SK-N-SH (cell line): ENCODE measurements around the gene PIEZO2. TPM values are rescaled to one million over a fixed set of nuclear protein-coding genes. Genes with fewer than 3 reads are reported as not detected.

Experiments used
- CTCF ChIA-PET: fragments of 300-600, 350-600 bp; formaldehyde crosslinking; extraction: SDS; loops from one replicate; lab custom pipeline; 2021; lab: Yijun Ruan, JAX
- POLR2A ChIA-PET: fragments of 350-600 bp; sonication (Branson Sonifier 250); formaldehyde crosslinking; extraction: SDS; loops from one replicate; lab custom pipeline; 2020; ENCODE audit warnings: antibody characterized with exemption, inconsistent platforms; lab: Yijun Ruan, JAX
- DNase-seq: peaks from one replicate; pipeline ENCODE4 v3.0.0; 2012
- H2AFZ ChIP-seq: fragments of 200-600 bp; sonication (generic); 2 replicates; pipeline ENCODE4 v1.8.1; 2016; ENCODE audit warnings: antibody characterized with exemption, mild to moderate bottlenecking, low read depth
- H3F3A ChIP-seq: fragments of 200-600 bp; sonication (generic); replicated peaks from 2 replicates; pipeline ENCODE3; 2016; ENCODE audit warnings: antibody characterized with exemption, mild to moderate bottlenecking; ENCODE audit not compliant: insufficient read depth
- H3K27ac ChIP-seq, 2 experiments: fragments of 200-500 bp in 1 of 2; fragments of 200-600 bp in 1 of 2; sonication (Bioruptor generic) in 1 of 2; sonication (generic), shearing (Covaris generic) in 1 of 2; 2 replicates each; pipeline versions ENCODE4 v1.5.1 to v1.6.1; 2014 to 2016; ENCODE audit warnings: low read depth in 2 of 2, inconsistent platforms in 1 of 2, low read length in 1 of 2, mild to moderate bottlenecking in 1 of 2, mixed read lengths in 1 of 2
- H3K27me3 ChIP-seq: fragments of 200-600 bp; sonication (generic), shearing (Covaris generic); 2 replicates; pipeline ENCODE4 v1.6.1; 2016; ENCODE audit warnings: mixed run types; ENCODE audit not compliant: insufficient read depth
- H3K36me3 ChIP-seq, 2 experiments: fragments of 200-500 bp in 1 of 2; fragments of 200-600 bp in 1 of 2; sonication (Bioruptor generic) in 1 of 2; sonication (generic) in 1 of 2; replicated peaks in 1 of 2; 2 replicates each; pipeline versions ENCODE3 to v1.5.1; 2014 to 2016; ENCODE audit warnings: low read length in 1 of 2, mild to moderate bottlenecking in 1 of 2; ENCODE audit not compliant: insufficient read depth in 2 of 2, control insufficient read depth in 1 of 2
- H3K4me1 ChIP-seq, 2 experiments: fragments of 200-500 bp in 1 of 2; fragments of 200-600 bp in 1 of 2; sonication (Bioruptor generic) in 1 of 2; sonication (generic), shearing (Covaris generic) in 1 of 2; 2 replicates each; pipeline versions ENCODE4 v1.5.1 to v1.6.1; 2014 to 2016; ENCODE audit warnings: low read depth in 1 of 2, low read length in 1 of 2, mixed run types in 1 of 2; ENCODE audit not compliant: insufficient read depth in 2 of 2, control insufficient read depth in 1 of 2
- H3K4me2 ChIP-seq: fragments of 200-600 bp; sonication (generic), shearing (Covaris generic); 2 replicates; pipeline ENCODE4 v1.6.1; 2017; ENCODE audit warnings: mixed run types
- H3K4me3 ChIP-seq, 2 experiments: fragments of 200-500 bp in 1 of 2; fragments of 200-600 bp in 1 of 2; sonication (Bioruptor generic) in 1 of 2; sonication (generic), shearing (Covaris generic) in 1 of 2; 2 replicates each; pipeline versions ENCODE4 v1.5.1 to v1.8.1; 2014 to 2016; ENCODE audit warnings: low read depth in 2 of 2, inconsistent platforms in 1 of 2, low read length in 1 of 2, mild to moderate bottlenecking in 1 of 2, mixed read lengths in 1 of 2, moderate library complexity in 1 of 2
- H3K79me2 ChIP-seq: fragments of 200-600 bp; sonication (generic); 2 replicates; pipeline ENCODE4 v1.8.1; 2017; ENCODE audit warnings: mild to moderate bottlenecking; ENCODE audit not compliant: insufficient read depth
- H3K9ac ChIP-seq: fragments of 200-600 bp; sonication (generic); 2 replicates; pipeline ENCODE4 v1.6.1; 2017; ENCODE audit warnings: mixed run types
- H3K9me2 ChIP-seq: fragments of 200-600 bp; sonication (generic); 2 replicates; pipeline ENCODE4 v1.6.1; 2017; ENCODE audit warnings: mixed run types
- H3K9me3 ChIP-seq: fragments of 200-600 bp; sonication (generic); 2 replicates; pipeline ENCODE4 v1.6.1; 2017; ENCODE audit warnings: mixed run types, mild to moderate bottlenecking, moderate library complexity
- H4K20me1 ChIP-seq: fragments of 200-600 bp; sonication (generic); 2 replicates; pipeline ENCODE4 v1.6.1; 2017; ENCODE audit warnings: mild to moderate bottlenecking, mixed run types; ENCODE audit not compliant: insufficient read depth
- CHD2 ChIP-seq: fragments of 150-350 bp; IDR thresholded peaks from 2 replicates; pipeline ENCODE4 v1.6.1; 2018; ENCODE audit warnings: low read length; ENCODE audit not compliant: partially characterized antibody
- CTCF ChIP-seq: fragments of 200-600 bp; sonication (generic); IDR thresholded peaks from 2 replicates; pipeline ENCODE4 v1.6.1; 2017; ENCODE audit warnings: antibody characterized with exemption, mild to moderate bottlenecking, moderate library complexity
- FOXJ3 ChIP-seq: sonication (generic); formaldehyde crosslinking; IDR thresholded peaks from 2 replicates; pipeline ENCODE4 v1.5.1; 2020; ENCODE audit warnings: mild to moderate bottlenecking, missing genetic modification reagents
- MXI1 ChIP-seq: IDR thresholded peaks from 2 replicates; pipeline ENCODE4 v1.6.1; 2012; ENCODE audit warnings: mild to moderate bottlenecking, low read depth, low read length, improper control_type of control experiment
- NFIC ChIP-seq: IDR thresholded peaks from 2 replicates; pipeline ENCODE4 v1.4.0; 2012; ENCODE audit warnings: borderline replicate concordance
- NRF1 ChIP-seq: IDR thresholded peaks from 2 replicates; pipeline ENCODE4 v1.6.1; 2012; ENCODE audit warnings: low read depth, mild to moderate bottlenecking, low read length
- RCOR1 ChIP-seq: fragments of 150-350 bp; IDR thresholded peaks from 2 replicates; pipeline ENCODE4 v1.6.1; 2017; ENCODE audit warnings: antibody characterized with exemption, low read length
- REST ChIP-seq: IDR thresholded peaks from 2 replicates; pipeline ENCODE4 v1.6.1; 2012; ENCODE audit warnings: mild to moderate bottlenecking, low read depth, low read length, moderate library complexity
- RFX5 ChIP-seq: IDR thresholded peaks from 2 replicates; pipeline ENCODE4 v1.6.1; 2012; ENCODE audit warnings: mild to moderate bottlenecking, improper control_type of control experiment, low read length
- RXRA ChIP-seq: IDR thresholded peaks from 2 replicates; pipeline ENCODE4 v1.4.0; 2012; ENCODE audit warnings: low read depth, mild to moderate bottlenecking, borderline replicate concordance
- SMC3 ChIP-seq: IDR thresholded peaks from 2 replicates; pipeline ENCODE4 v1.6.1; 2012; ENCODE audit warnings: low read depth, low read length, improper control_type of control experiment
- TCF12 ChIP-seq: IDR thresholded peaks from 2 replicates; pipeline ENCODE4 v1.4.0; 2012
- USF2 ChIP-seq: fragments of 150-350 bp; IDR thresholded peaks from 2 replicates; pipeline ENCODE4 v1.6.1; 2017; ENCODE audit warnings: antibody characterized with exemption, low read length, low read depth, borderline replicate concordance
- WGBS: methylation state at CpG from one replicate; pipeline ENCODE4 v1.1.6; 2017; ENCODE audit warnings: low lambda C conversion rate; 5-methylcytosine and 5-hydroxymethylcytosine counted together
- polyA plus RNA-seq, 3 experiments: library from polyadenylated mRNA; depleted of rRNA; stranded (reverse); fragments of >200 nt; gene quantifications; 2 replicates each; pipeline ENCODE4 v1.2.3, GENCODE V29; 2012

PIEZO2 gene
- polyA plus RNA-seq, 1 of the 3 experiments (the other 2 are of a cell fraction): not detected

- TF ChIP-seq MXI1: no peak
- no peak for TF ChIP-seq USF2
Measured at GRCh38 chr18:11024928-11025669, 124.3 kb downstream of the PIEZO2 start (continued).

- Histone ChIP-seq H3K4me1 (no peaks in the 10 kb centered on the region), H4K20me1 (no peaks in the 10 kb centered on the region), H3K79me2 (no peaks in the 10 kb centered on the region), H3K36me3 (no peaks in the 10 kb centered on the region), H3K4me3 (no peak overlapping the region), H3K9me3 (no peaks in the 10 kb centered on the region), H3K27ac (no peak overlapping the region), H3F3A (no peaks in the 10 kb centered on the region), H3K4me2 (no peak overlapping the region), H3K9me2 (no peaks in the 10 kb centered on the region), H3K27me3 (peaks cover 10% of the 10 kb centered on the region; the same call in 1 of the 2 replicates), H3K9ac (no peak overlapping the region), H2AFZ (no peak overlapping the region)
- CTCF ChIA-PET: no interaction called here
- no peak for TF ChIP-seq REST
- TF ChIP-seq TCF12: no peak
- TF ChIP-seq CTCF: no peak
- TF ChIP-seq RXRA: no peak
- TF ChIP-seq NRF1: no peak
- TF ChIP-seq NFIC: no peak
- TF ChIP-seq SMC3: no peak
- TF ChIP-seq CHD2: no peak
- TF ChIP-seq RFX5: no peak
- TF ChIP-seq RCOR1: no peak
- no peak for TF ChIP-seq FOXJ3 (CRISPR knock-in tag)
- POLR2A ChIA-PET: no interaction called here
- 6% methylated on average over 8 of the region's 8 CpGs for WGBS
- no peak for DNase-seq
Measured at GRCh38 chr18:11021477-11021876, 127.9 kb downstream of the PIEZO2 start.
